GM12864 (cell line): ENCODE data around the gene ZNF345.
A peak's percentile ranks its signal among the peaks of the same experiment; 100 is the strongest.

Experiments
- DNase-seq: peaks from one replicate; pipeline ENCODE4 v3.0.0-alpha.2; 2011; ENCODE audit warnings: low read depth
- H3K4me3 ChIP-seq: 2 replicates; pipeline ENCODE4 v1.5.1; 2011; ENCODE audit warnings: mild to moderate bottlenecking, low read depth, low read length, control low read depth
- TF ChIP-seq, protein P1 (sequence below): IDR thresholded peaks from 2 replicates; pipeline ENCODE4 v1.5.1; 2011; ENCODE audit warnings: low read depth, mild to moderate bottlenecking, moderate library complexity, low read length, control low read depth, inconsistent platforms; ENCODE audit errors: missing control alignments

ZNF345 gene

DNA sequence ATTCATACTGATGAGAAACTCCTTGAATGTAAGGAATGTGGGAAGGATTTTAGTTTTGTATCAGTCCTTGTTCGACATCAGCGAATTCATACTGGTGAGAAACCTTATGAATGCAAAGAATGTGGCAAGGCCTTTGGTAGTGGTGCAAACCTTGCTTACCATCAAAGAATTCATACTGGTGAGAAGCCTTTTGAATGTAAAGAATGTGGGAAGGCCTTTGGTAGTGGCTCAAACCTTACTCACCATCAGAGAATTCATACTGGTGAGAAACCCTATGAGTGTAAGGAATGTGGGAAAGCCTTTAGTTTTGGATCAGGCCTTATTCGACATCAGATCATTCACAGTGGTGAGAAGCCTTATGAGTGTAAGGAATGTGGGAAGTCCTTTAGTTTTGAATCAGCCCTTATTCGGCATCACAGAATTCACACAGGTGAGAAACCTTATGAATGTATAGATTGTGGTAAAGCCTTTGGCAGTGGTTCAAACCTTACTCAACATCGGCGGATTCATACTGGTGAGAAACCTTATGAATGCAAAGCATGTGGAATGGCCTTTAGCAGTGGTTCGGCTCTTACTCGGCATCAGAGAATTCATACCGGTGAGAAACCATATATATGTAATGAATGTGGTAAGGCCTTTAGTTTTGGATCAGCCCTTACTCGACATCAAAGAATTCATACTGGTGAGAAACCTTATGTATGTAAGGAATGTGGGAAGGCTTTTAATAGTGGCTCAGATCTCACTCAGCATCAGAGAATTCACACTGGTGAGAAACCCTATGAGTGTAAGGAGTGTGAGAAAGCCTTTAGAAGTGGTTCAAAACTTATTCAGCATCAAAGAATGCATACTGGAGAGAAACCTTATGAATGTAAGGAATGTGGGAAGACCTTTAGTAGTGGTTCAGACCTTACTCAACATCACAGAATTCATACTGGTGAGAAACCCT, 26.6 kb downstream of the ZNF345 start:
- no peak for DNase-seq
- H3K4me3 ChIP-seq, result no peak overlapping the region
- TF ChIP-seq, protein P1, sequence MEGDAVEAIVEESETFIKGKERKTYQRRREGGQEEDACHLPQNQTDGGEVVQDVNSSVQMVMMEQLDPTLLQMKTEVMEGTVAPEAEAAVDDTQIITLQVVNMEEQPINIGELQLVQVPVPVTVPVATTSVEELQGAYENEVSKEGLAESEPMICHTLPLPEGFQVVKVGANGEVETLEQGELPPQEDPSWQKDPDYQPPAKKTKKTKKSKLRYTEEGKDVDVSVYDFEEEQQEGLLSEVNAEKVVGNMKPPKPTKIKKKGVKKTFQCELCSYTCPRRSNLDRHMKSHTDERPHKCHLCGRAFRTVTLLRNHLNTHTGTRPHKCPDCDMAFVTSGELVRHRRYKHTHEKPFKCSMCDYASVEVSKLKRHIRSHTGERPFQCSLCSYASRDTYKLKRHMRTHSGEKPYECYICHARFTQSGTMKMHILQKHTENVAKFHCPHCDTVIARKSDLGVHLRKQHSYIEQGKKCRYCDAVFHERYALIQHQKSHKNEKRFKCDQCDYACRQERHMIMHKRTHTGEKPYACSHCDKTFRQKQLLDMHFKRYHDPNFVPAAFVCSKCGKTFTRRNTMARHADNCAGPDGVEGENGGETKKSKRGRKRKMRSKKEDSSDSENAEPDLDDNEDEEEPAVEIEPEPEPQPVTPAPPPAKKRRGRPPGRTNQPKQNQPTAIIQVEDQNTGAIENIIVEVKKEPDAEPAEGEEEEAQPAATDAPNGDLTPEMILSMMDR, result no peak

DNA sequence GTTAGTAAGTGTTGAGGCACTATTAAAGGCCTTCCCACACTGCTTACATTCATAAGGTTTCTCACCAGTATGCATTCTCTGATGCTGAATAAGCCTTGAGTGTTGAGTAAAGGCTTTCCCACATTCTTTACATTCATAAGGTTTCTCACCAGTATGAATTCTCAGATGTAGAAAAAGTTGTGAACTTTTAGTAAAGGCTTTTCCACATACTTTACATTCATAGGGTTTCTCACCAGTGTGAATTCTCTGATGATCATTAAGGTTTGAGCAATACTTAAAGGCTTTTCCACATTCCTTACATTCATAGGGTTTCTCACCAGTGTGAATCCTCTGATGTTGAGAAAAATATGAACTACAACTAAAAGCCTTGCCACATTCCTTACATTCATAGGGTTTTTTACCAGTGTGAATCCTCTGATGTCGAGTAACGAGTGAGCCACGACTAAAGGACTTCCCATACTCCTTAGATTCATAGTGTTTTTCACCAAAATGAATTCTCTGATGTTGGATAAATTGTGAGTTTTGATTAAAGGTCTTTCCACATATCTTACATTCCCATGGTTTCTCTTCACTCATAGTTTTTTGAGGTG, 41.2 kb downstream of the ZNF345 start:
- no peak for DNase-seq
- TF ChIP-seq, protein P1, result no peak
- no peak overlapping the region for H3K4me3 ChIP-seq

GRCh38 chr19:36894849-36895383, 44.2 kb downstream of the ZNF345 start:
- TF ChIP-seq, protein P1, result no peak
- no peak for DNase-seq
- no peak overlapping the region for H3K4me3 ChIP-seq

- DNase-seq, result no peak
- TF ChIP-seq, protein P1, result no peak
- H3K4me3 ChIP-seq, result no peak overlapping the region
Observed at GRCh38 chr19:36898422-36898821, 47.7 kb downstream of the ZNF345 start.

DNA sequence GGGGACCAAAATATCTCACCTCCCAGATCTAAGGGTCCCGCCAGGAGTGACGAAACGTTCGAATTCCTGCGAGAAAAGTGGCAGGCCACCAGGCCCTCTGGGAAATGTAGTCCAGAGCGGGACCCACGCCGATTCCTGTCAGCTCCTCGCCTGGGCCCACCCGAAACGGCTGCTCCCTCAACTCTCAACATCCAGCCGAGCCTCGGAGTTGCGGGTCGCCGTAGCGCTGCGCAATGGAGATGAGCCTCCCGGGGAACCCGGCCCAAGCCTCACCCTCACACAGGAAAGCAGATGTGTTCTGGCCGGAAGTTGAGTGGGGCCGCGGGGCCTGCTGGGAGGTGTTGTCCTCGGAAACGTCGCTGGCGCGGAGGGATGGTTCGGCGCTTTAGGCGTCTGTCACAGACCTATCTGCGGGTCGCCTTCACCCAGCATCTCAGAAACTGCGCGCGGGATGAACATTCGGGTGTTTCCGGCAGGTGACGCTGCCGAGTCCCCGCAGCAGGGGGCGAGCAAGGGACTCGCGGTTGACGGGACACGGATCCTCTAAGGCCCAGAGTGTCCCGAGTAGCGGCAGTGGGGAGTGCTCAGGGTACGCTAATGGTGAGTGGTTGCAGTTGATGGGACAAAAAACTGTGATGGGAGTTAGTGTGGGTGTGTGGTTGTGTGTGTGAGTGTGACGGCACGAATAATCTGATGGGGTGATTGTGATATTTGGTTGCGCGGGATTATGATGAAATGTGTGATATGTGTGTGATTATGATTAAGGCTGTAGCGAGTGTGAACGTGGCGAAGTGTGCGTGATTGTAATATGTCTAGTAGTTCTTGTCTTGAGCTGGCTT, 65.5 kb downstream of the ZNF345 start, which contains the start of the genes ZNF568 and ZNF829:
Gene ZNF568, plus strand, starts transcription at position 341 of the 839 bp plus-strand sequence. CDS start 6,439 bp downstream, outside the sequence.
Gene ZNF829, minus strand, starts transcription at position 300 of the 839 bp plus-strand sequence. CDS start 1,124 bp downstream, outside the sequence.
- peak within 1 kb of the TSS; percentile 52 for H3K4me3 ChIP-seq
- DNase-seq, result peak; percentile 85
- TF ChIP-seq, protein P1, result peak; percentile 73

- TF ChIP-seq, protein P1, result no peak
- DNase-seq, result no peak
- peak overlapping the region; percentile 52 for H3K4me3 ChIP-seq
Observed at GRCh38 chr19:36916991-36917390, 66.3 kb downstream of the ZNF345 start.
